Left ventricle myocardium inferior (tissue), 1 donor: ENCODE data around the gene GPATCH2. TPM values are rescaled to one million over a fixed set of nuclear protein-coding genes. Genes with fewer than 3 reads are reported as not detected.
A peak's percentile ranks its signal among the peaks of the same experiment; 100 is the strongest.

Experiments used
- DNase-seq: peaks from one replicate; pipeline ENCODE4 v3.0.0-alpha.2; 2020
- H3K27ac ChIP-seq: fragments of 200-600 bp; replicated peaks from 2 replicates; pipeline ENCODE4 v1.8.0; 2021
- H3K27me3 ChIP-seq: fragments of 200-600 bp; 2 replicates; pipeline ENCODE4 v1.8.0; 2021; ENCODE audit warnings: low read depth
- H3K36me3 ChIP-seq: fragments of 200-600 bp; 2 replicates; pipeline ENCODE4 v1.8.0; 2021
- H3K4me1 ChIP-seq: fragments of 200-600 bp; 2 replicates; pipeline ENCODE4 v1.8.0; 2021
- H3K4me3 ChIP-seq: fragments of 200-600 bp; 2 replicates; pipeline ENCODE4 v1.8.0; 2021; ENCODE audit warnings: mild to moderate bottlenecking, moderate library complexity
- H3K9me3 ChIP-seq: fragments of 200-600 bp; replicated peaks from 2 replicates; pipeline ENCODE4 v1.8.0; 2021
- intact Hi-C: fragments of 100-400 bp; cut with micrococcal nuclease; formaldehyde crosslinking; loops from one replicate; pipeline ENCODE4 v1.11.0; 2022
- total RNA-seq: library from RNA; stranded (reverse); fragmentation: NEBNext Ultra II Directional; extraction: Animal tissue kit (Norgen Biotek cat#: 25700); gene quantifications from one replicate; pipeline ENCODE4 v1.2.1, GENCODE V29; 2021
- TF ChIP-seq, protein P1 (sequence below): fragments of 200-600 bp; IDR thresholded peaks from 2 replicates; pipeline ENCODE4 v1.8.0; 2021; ENCODE audit warnings: antibody characterized with exemption, mild to moderate bottlenecking, borderline replicate concordance
- donor health status: DM: no; HTN: yes; CAD: no; lungs with severe emphysema.

Gene GPATCH2
- total RNA-seq, 1 donor from 2014 or later, result 7.0 TPM

DNA sequence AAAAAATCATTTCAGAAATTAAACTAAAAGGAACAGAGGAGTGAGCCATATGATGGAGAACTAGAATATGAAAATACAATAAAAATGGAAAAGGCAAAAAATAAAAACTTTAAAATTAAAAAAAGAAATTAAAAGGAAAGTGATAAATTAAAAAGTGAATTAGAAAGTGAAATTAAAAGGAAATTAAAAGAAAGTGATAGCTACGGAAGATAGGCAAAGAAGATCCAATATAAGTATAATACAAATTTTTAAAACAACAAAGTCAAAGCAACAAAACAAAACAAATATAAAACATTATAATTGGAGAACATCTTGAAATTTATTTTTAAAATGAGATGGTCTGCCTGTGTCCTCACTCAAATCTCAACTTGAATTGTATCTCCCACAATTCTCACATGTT is 165.8 kb downstream of the GPATCH2 start:
- Histone ChIP-seq H3K27ac (no peak overlapping the region), H3K27me3 (no peaks in the 10 kb centered on the region), H3K4me1 (no peaks in the 10 kb centered on the region), H3K4me3 (no peak overlapping the region), H3K9me3 (peaks cover 23% of the 10 kb centered on the region), H3K36me3 (peaks cover 18% of the 10 kb centered on the region)
- intact Hi-C loops, result no loop called here
- DNase-seq, result no peak
- TF ChIP-seq, protein P1, sequence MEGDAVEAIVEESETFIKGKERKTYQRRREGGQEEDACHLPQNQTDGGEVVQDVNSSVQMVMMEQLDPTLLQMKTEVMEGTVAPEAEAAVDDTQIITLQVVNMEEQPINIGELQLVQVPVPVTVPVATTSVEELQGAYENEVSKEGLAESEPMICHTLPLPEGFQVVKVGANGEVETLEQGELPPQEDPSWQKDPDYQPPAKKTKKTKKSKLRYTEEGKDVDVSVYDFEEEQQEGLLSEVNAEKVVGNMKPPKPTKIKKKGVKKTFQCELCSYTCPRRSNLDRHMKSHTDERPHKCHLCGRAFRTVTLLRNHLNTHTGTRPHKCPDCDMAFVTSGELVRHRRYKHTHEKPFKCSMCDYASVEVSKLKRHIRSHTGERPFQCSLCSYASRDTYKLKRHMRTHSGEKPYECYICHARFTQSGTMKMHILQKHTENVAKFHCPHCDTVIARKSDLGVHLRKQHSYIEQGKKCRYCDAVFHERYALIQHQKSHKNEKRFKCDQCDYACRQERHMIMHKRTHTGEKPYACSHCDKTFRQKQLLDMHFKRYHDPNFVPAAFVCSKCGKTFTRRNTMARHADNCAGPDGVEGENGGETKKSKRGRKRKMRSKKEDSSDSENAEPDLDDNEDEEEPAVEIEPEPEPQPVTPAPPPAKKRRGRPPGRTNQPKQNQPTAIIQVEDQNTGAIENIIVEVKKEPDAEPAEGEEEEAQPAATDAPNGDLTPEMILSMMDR, result no peak

- no peaks in the 10 kb centered on the region for H3K27me3 ChIP-seq
- TF ChIP-seq, protein P1, result no peak
- intact Hi-C loops, result no loop called here
Measured at GRCh38 chr1:217462666-217463065, 168.2 kb downstream of the GPATCH2 start.

GRCh38 chr1:217462159-217462558 is 168.7 kb downstream of the GPATCH2 start:
- Histone ChIP-seq H3K4me1 (no peaks in the 10 kb centered on the region), H3K36me3 (peaks cover 18% of the 10 kb centered on the region), H3K9me3 (peaks cover 23% of the 10 kb centered on the region), H3K4me3 (no peak overlapping the region), H3K27ac (no peak overlapping the region), H3K27me3 (no peaks in the 10 kb centered on the region)
- intact Hi-C loops, result no loop called here
- TF ChIP-seq, protein P1, result no peak
- no peak for DNase-seq

More at GRCh38 chr1:217462666-217463065, 168.2 kb downstream of the GPATCH2 start:
- Histone ChIP-seq H3K4me3 (no peak overlapping the region), H3K9me3 (peaks cover 23% of the 10 kb centered on the region), H3K36me3 (peaks cover 18% of the 10 kb centered on the region), H3K27ac (no peak overlapping the region), H3K4me1 (no peaks in the 10 kb centered on the region)
- no peak for DNase-seq

- Histone ChIP-seq H3K27ac (no peak overlapping the region), H3K9me3 (no peaks in the 10 kb centered on the region), H3K27me3 (no peaks in the 10 kb centered on the region), H3K4me3 (no peak overlapping the region), H3K36me3 (peaks cover 2% of the 10 kb centered on the region), H3K4me1 (peaks cover 22% of the 10 kb centered on the region)
- DNase-seq, result no peak
- intact Hi-C loops, result no loop called here
- TF ChIP-seq, protein P1, result no peak
Measured at GRCh38 chr1:217457016-217457415, 173.9 kb downstream of the GPATCH2 start.

- Histone ChIP-seq H3K9me3 (no peaks in the 10 kb centered on the region), H3K4me1 (peaks cover 29% of the 10 kb centered on the region), H3K27me3 (no peaks in the 10 kb centered on the region), H3K4me3 (peak overlapping the region; percentile 1), H3K36me3 (peaks cover 2% of the 10 kb centered on the region), H3K27ac (peak overlapping the region; percentile 88)
- TF ChIP-seq, protein P1, result no peak
- intact Hi-C loops, result no loop called here
- no peak for DNase-seq
Measured at GRCh38 chr1:217456261-217456660, 174.6 kb downstream of the GPATCH2 start.
